ENCODE results near the gene DBNL. TPM values are rescaled to one million over a fixed set of nuclear protein-coding genes. Genes with fewer than 3 reads are reported as not detected.

DBNL gene
- total RNA-seq, 2 donors from 2014 or later: 173 to 202 TPM

GRCh38 chr7:44098092-44099068 lies 53.9 kb downstream of the DBNL start:
- Mint-ChIP-seq H3K4me3 (no peak overlapping the region), H3K36me3 (no peaks in the 10 kb centered on the region)

GRCh38 chr7:44099669-44100068 lies 55.2 kb downstream of the DBNL start:
- Mint-ChIP-seq H3K4me1 (ENCODE audit: low read depth in 2 of 2) (peaks cover 5 to 9% of the 10 kb centered on the region in 2 donors), H3K9me3 (no peaks in the 10 kb centered on the region), H3K27ac (no peak overlapping the region), H3K36me3 (no peaks in the 10 kb centered on the region), H3K4me3 (no peak overlapping the region), H3K27me3 (peaks cover 7 to 9% of the 10 kb centered on the region in 2 donors)
- DNase-seq (ENCODE audit: low spot score) (no peak), ATAC-seq (no peak)

More at GRCh38 chr7:44098092-44099068, 53.9 kb downstream of the DBNL start:
- ATAC-seq (no peak), DNase-seq (ENCODE audit: low spot score) (no peak)
- Mint-ChIP-seq H3K4me1 (ENCODE audit: low read depth in 2 of 2) (peaks cover 4 to 6% of the 10 kb centered on the region in 2 donors), H3K27me3 (peaks cover 4 to 11% of the 10 kb centered on the region in 2 donors), H3K27ac (no peak overlapping the region), H3K9me3 (no peaks in the 10 kb centered on the region)

GRCh38 chr7:44100458-44101302 lies 56.2 kb downstream of the DBNL start:
- Mint-ChIP-seq H3K27ac (no peak overlapping the region), H3K4me1 (ENCODE audit: low read depth in 2 of 2) (peaks cover 11 to 13% of the 10 kb centered on the region in 2 donors), H3K27me3 (peaks cover 9 to 15% of the 10 kb centered on the region in 2 donors), H3K4me3 (no peak overlapping the region), H3K9me3 (no peaks in the 10 kb centered on the region), H3K36me3 (no peaks in the 10 kb centered on the region)
- ATAC-seq: no peak
- no peak for DNase-seq (ENCODE audit: low spot score)

GRCh38 chr7:44101303-44101965 lies 56.9 kb downstream of the DBNL start:
- Mint-ChIP-seq H3K4me3 (no peak overlapping the region), H3K9me3 (no peaks in the 10 kb centered on the region), H3K27ac (no peak overlapping the region), H3K27me3 (peaks cover 11 to 20% of the 10 kb centered on the region in 2 donors), H3K4me1 (ENCODE audit: low read depth in 2 of 2) (peaks cover 12 to 16% of the 10 kb centered on the region in 2 donors), H3K36me3 (no peaks in the 10 kb centered on the region)
- DNase-seq (ENCODE audit: low spot score) (no peak), ATAC-seq (no peak)

GRCh38 chr7:44101966-44102845 lies 57.7 kb downstream of the DBNL start:
- Mint-ChIP-seq H3K36me3 (no peaks in the 10 kb centered on the region), H3K9me3 (no peaks in the 10 kb centered on the region), H3K27ac (no peak overlapping the region), H3K27me3 (peaks cover 11 to 20% of the 10 kb centered on the region in 2 donors), H3K4me3 (no peak overlapping the region), H3K4me1 (ENCODE audit: low read depth in 2 of 2) (peaks cover 10 to 16% of the 10 kb centered on the region in 2 donors)
- DNase-seq (ENCODE audit: low spot score): no peak
- ATAC-seq: no peak

- Mint-ChIP-seq H3K4me3 (peak overlapping the region; percentile 40), H3K9me3 (no peaks in the 10 kb centered on the region), H3K27me3 (peaks cover 11 to 20% of the 10 kb centered on the region in 2 donors), H3K4me1 (ENCODE audit: low read depth in 2 of 2) (peaks cover 10 to 16% of the 10 kb centered on the region in 2 donors), H3K36me3 (no peaks in the 10 kb centered on the region), H3K27ac (no peak overlapping the region)
- DNase-seq (ENCODE audit: low spot score) (no peak), ATAC-seq (no peak)
These were observed 58.5 kb downstream of the DBNL start for GRCh38 chr7:44102846-44103565.

- peak overlapping the region; percentile 40 for H3K4me3 Mint-ChIP-seq
- DNase-seq (ENCODE audit: low spot score) (peak; percentile 46), ATAC-seq (no peak)
- no peaks in the 10 kb centered on the region for H3K36me3 Mint-ChIP-seq
- H3K9me3 Mint-ChIP-seq: no peaks in the 10 kb centered on the region
- H3K27ac Mint-ChIP-seq: no peak overlapping the region
- peaks cover 11 to 20% of the 10 kb centered on the region in 2 donors for H3K27me3 Mint-ChIP-seq
- peaks cover 10 to 16% of the 10 kb centered on the region in 2 donors for H3K4me1 Mint-ChIP-seq (ENCODE audit: low read depth in 2 of 2)
These were observed 59.0 kb downstream of the DBNL start for GRCh38 chr7:44103566-44103922.

DNA sequence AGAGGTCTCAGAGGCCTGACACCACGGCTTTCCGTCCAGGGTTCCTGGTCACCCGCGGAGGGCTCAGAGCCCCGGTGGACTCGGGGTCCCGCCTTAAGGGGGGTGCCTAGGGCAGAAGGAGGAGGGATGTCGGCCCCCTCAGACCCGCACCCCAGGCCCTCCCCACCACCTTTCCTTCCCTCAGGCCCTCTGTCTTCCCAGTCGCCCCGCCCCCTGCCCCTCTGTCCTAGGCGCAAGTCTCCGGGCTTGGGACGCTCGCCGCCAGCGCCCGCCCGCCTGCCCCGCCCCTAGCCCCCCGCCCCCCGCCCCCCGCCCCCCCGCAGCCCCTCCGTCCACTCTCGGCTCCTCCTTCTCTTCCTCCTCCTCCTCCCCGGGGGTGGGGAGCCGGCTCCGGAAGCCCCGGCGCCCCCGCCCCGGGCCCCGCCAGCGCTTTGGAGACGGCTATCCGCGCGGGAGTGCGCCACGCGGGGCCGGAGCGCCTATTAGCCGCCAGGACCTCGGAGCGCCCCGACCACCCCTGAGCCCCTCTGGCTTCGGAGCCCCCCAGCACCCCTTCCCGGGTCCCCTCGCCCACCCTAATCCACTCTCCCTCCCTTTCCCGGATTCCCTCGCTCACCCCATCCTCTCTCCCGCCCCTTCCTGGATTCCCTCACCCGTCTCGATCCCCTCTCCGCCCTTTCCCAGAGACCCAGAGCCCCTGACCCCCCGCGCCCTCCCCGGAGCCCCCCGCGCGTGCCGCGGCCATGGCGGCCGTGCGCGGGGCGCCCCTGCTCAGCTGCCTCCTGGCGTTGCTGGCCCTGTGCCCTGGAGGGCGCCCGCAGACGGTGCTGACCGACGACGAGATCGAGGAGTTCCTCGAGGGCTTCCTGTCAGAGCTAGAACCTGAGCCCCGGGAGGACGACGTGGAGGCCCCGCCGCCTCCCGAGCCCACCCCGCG lies 59.7 kb downstream of the DBNL start, which contains the start of gene AEBP1:
AEBP1 (plus strand) TSS at position 423 of the 937 bp plus-strand sequence; CDS start at position 744, 321 bp downstream.
- H3K9me3 Mint-ChIP-seq: no peaks in the 10 kb centered on the region
- DNase-seq (ENCODE audit: low spot score) (no peak), ATAC-seq (peak; percentile 54 to 66)
- peak within 1 kb of the TSS in 1 of 2 donors; percentile 47 for H3K27ac Mint-ChIP-seq
- H3K4me3 Mint-ChIP-seq: peak within 1 kb of the TSS; percentile 76
- H3K36me3 Mint-ChIP-seq: no peaks in the 10 kb centered on the region
- H3K4me1 Mint-ChIP-seq (ENCODE audit: low read depth in 2 of 2): peaks cover 10 to 16% of the 10 kb centered on the region in 2 donors
- peaks cover 11 to 20% of the 10 kb centered on the region in 2 donors for H3K27me3 Mint-ChIP-seq

GRCh38 chr7:44104860-44105771 lies 60.6 kb downstream of the DBNL start:
- H3K27me3 Mint-ChIP-seq: peaks cover 11 to 20% of the 10 kb centered on the region in 2 donors
- H3K4me1 Mint-ChIP-seq (ENCODE audit: low read depth in 2 of 2): peaks cover 10 to 16% of the 10 kb centered on the region in 2 donors
- peak in 1 of 2 donors; percentile 16 for ATAC-seq
- no peak for DNase-seq (ENCODE audit: low spot score)
- H3K27ac Mint-ChIP-seq: peak overlapping the region in 1 of 2 donors; percentile 47
- no peaks in the 10 kb centered on the region for H3K9me3 Mint-ChIP-seq
- peak overlapping the region; percentile 76 for H3K4me3 Mint-ChIP-seq
- no peaks in the 10 kb centered on the region for H3K36me3 Mint-ChIP-seq

DNA sequence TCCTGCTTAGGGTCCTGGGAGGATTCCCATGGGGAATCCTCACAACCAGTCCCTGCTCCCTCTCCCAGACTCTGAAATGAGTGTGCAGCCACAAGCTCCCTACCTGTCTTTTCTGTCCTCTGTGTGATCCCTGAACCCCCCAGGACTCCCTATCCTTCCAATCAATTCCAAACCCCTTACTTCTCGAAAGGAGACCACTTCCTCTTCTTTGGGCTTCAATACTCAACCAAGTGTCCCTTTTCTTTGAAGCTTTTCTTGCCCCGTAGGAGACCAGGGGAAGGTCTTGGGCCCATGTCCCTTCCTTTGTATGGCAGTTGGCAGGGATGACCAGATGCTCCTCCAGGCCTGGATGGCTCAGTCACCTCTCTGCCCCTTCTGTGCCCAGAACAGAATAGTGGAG lies 61.3 kb downstream of the DBNL start:
- peaks cover 10 to 16% of the 10 kb centered on the region in 2 donors for H3K4me1 Mint-ChIP-seq (ENCODE audit: low read depth in 2 of 2)
- ATAC-seq (no peak), DNase-seq (ENCODE audit: low spot score) (no peak)
- H3K9me3 Mint-ChIP-seq: no peaks in the 10 kb centered on the region
- peak overlapping the region; percentile 40 for H3K4me3 Mint-ChIP-seq
- H3K27me3 Mint-ChIP-seq: peaks cover 11 to 20% of the 10 kb centered on the region in 2 donors
- H3K36me3 Mint-ChIP-seq: no peaks in the 10 kb centered on the region
- H3K27ac Mint-ChIP-seq: peak overlapping the region in 1 of 2 donors; percentile 47

Data from natural killer cell treated with Interleukin-12 subunit alpha and Interleukin-12 subunit beta and Interleukin-15 and Interleukin-18, amount 100 ng/mL, for 72 hours (primary cell).